NCI-H187 (cell line): Measurements from ENCODE around the gene PTGDR.

Experiments used
- DNase-seq, 2 experiments: peaks; one replicate each; lab custom pipeline; 2025; lab: John Stamatoyannopoulos, UW

PTGDR gene, protein sequence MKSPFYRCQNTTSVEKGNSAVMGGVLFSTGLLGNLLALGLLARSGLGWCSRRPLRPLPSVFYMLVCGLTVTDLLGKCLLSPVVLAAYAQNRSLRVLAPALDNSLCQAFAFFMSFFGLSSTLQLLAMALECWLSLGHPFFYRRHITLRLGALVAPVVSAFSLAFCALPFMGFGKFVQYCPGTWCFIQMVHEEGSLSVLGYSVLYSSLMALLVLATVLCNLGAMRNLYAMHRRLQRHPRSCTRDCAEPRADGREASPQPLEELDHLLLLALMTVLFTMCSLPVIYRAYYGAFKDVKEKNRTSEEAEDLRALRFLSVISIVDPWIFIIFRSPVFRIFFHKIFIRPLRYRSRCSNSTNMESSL

GRCh38 chr14:52267501-52268278, at the start of gene PTGDR:
PTGDR (plus strand) TSS chr14:52267698; CDS start chr14:52267815, 117 bp downstream.
- DNase-seq = no peak

DNA sequence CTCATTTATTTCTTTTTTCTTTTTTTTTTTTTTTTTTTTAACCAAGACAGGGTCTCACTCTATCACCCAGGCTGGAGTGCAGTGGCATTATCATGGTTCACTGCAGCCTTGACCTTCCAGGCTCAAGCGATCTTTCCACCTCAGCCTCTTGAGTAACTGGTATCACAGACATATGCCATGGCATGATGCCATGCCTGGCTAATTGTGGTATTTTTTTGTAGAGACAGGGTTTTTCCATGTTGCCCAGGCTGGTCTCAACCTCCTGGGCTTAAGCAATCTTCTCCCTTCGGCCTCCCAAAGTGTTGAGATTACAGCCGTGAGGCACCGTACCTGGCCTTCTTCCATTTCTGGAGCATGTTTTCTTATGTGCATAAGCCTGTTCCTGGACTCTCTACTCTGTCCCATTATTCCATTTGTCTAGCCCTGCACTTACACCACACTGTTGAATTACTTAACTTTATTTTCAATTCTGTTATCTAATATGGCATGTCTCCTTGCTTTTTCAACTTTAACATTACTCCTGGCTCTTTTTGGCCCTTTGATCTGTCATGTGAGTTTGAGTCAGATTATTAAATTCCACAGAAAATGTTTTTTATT, 47.9 kb upstream of the PTGDR start:
- no peak for DNase-seq

GRCh38 chr14:52220924-52221811, 46.3 kb upstream of the PTGDR start:
- DNase-seq = no peak

GRCh38 chr14:52222901-52223300, 44.6 kb upstream of the PTGDR start:
- DNase-seq = no peak

- DNase-seq = no peak
These were observed 39.8 kb upstream of the PTGDR start for GRCh38 chr14:52227619-52228222.

DNA sequence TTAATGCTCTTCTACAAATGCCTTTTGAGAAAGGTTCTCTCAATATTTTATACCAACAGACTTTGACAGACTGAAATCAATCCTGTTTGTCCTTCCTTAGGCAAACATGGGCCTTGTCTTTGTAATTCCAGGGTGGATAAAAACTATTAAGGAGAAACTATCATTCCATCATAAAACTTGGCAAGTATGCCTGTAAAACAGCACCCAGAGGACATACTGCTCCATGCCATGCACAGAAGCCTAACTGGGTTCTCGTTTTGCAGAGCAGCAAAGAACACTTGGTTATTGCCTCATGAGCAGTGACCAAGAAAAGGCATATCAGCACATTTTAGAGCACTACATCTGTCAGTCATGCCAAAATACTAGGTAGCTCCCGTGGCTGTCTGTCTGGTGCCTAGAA, 33.8 kb upstream of the PTGDR start:
- DNase-seq = no peak

DNA sequence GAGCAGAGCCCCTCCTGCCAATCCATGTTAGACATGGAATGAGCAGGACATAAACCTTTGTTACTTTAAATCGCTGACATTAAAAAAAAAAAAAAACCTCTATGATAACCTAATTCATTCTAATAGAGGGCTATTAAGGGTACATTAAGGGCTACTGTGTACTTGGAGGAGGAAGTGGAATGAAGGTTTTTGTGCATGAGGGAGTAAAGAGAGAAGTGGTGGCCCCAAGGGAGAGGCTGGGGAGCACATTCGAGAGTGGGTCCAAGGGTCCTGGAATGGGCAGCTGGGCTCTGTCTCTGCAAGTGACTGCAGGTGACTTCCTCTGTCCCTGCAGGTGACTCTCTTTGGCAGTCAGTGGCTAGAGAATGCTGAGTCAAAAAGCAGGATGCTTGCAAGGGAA, 32.1 kb upstream of the PTGDR start:
- no peak for DNase-seq

DNA sequence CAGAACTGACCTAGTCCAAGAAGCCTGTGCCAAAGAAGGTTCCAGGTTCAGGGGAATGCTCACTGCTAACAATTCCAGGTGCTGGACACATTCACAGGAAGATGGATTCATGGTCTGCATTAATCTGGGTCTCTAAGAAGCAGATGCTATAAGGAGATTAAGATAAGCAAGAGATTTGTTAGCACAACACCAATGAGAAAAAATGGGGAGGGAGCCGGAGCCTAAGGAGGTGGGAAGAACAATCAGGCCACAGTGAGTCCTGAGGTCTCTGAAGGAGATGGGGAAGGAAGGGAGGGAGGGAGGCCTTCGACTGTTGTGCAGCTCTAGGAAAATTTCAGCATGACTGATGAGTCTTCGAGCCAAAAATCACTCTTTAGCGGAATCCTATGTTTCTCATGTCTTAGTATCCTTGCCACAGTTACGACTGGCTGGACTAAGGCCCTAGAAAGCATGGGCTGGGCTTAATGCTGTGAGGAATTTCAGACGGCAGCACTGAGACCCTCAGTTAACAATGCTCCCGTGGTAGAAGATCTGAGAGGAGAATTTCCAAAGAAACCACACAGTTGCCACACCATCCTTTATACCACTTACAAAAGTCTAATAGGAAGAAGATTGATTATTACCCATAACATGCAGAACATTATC, 31.5 kb upstream of the PTGDR start:
- DNase-seq = no peak

GRCh38 chr14:52238682-52239081, 28.8 kb upstream of the PTGDR start:
- DNase-seq = no peak

GRCh38 chr14:52240623-52241022, 26.9 kb upstream of the PTGDR start:
- DNase-seq = no peak

GRCh38 chr14:52241087-52241793, 26.3 kb upstream of the PTGDR start:
- DNase-seq = no peak

DNA sequence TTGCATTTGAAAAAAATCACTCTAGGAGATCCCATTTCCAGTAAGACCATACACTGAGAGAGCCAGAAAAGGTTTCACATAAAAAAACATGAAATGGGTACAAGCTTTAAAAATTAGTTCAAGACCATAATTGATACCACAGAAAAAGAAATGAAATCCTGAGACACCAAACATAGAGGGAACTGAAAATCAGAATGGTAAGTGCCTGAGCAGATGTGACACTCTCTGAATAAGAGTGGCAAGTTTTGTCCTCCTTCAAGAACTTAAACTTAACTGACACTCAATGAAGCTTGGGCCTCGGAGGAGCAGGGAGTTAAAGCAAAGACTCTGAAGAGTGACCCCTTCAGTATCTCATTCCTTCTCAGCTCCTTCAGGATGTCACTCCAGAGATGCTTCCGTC, 23.2 kb upstream of the PTGDR start:
- no peak for DNase-seq

DNA sequence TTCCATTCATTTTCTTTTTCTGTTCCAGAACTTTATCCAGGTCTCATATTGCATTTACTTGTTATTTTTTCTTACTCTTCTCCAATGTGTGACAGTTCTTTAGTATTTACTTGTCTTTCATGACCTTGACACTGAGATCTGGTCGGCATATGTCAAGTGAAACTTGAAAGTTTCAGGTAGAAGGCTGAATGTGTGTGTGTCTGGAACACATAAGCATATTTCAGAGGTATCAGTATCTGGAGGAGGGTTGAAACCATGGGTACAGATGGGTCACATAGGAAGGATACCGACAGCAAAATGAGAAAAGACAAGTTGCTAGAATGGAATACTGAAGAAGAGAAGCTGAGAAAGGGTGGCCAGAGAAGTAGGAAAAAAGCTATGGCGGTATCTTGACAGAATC, 22.5 kb upstream of the PTGDR start:
- DNase-seq = no peak

DNA sequence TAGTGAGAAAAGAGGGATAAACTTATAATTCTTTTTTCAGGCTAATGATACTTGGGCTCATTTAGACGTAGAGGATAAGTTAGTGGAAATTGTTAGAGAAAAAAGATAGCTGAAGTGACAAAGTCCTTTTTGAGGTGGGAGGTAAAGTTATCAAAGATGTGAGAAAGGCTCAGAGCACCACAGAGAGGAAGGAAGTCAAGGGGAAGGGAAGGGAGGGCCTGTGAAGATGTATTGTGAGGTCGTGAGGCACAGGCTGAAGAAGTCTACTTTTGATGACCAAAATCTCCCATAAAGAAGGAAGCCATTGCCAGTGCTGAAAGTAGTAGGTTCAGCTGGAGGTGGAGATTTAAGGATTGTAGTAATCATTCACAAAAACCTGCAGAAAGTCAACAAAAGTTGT, 19.4 kb upstream of the PTGDR start:
- DNase-seq = no peak

GRCh38 chr14:52251724-52252123, 15.8 kb upstream of the PTGDR start:
- DNase-seq = no peak

- no peak for DNase-seq
These were observed 14.0 kb upstream of the PTGDR start for GRCh38 chr14:52253503-52253902.

- no peak for DNase-seq
These were observed 13.4 kb upstream of the PTGDR start for GRCh38 chr14:52254086-52254485.

GRCh38 chr14:52258783-52259182, 8.7 kb upstream of the PTGDR start:
- no peak for DNase-seq

- no peak for DNase-seq
These were observed 8.1 kb upstream of the PTGDR start for GRCh38 chr14:52259434-52259833.

DNA sequence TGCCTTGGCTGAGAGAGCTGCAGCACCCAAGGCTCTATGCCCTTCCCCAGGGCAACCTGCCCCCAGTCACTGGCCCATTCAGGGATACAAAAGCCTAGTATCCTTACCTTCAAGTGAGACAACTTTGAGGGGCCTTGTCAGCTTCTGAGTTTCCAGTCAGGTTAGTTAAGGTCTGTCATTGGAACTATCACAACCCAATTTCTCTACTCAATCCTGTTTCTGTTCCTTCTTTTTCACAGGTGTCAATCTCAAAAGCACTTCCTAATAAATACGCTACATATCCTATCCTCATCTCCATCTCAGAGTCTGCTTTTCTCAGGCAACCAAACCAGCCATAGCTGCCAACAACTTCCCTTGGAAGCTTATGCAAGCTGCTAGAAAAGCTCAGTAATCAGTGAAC, 4.9 kb upstream of the PTGDR start:
- DNase-seq = no peak
